Effector CD4-positive, alpha-beta T cell (primary cell): ENCODE measurements around the gene FARS2.
A peak's percentile ranks its signal among the peaks of the same experiment; 100 is the strongest.

Source experiments
- DNase-seq: peaks from one replicate; pipeline ENCODE4 v3.0.0-alpha.2; 2020
- total RNA-seq: gene quantifications from one replicate; lab custom pipeline; 2026; lab: John Stamatoyannopoulos, UW

The FARS2 gene
- 20.1 reads per million, percentile 47 among the genes with 10 or more reads in this experiment for total RNA-seq

DNA sequence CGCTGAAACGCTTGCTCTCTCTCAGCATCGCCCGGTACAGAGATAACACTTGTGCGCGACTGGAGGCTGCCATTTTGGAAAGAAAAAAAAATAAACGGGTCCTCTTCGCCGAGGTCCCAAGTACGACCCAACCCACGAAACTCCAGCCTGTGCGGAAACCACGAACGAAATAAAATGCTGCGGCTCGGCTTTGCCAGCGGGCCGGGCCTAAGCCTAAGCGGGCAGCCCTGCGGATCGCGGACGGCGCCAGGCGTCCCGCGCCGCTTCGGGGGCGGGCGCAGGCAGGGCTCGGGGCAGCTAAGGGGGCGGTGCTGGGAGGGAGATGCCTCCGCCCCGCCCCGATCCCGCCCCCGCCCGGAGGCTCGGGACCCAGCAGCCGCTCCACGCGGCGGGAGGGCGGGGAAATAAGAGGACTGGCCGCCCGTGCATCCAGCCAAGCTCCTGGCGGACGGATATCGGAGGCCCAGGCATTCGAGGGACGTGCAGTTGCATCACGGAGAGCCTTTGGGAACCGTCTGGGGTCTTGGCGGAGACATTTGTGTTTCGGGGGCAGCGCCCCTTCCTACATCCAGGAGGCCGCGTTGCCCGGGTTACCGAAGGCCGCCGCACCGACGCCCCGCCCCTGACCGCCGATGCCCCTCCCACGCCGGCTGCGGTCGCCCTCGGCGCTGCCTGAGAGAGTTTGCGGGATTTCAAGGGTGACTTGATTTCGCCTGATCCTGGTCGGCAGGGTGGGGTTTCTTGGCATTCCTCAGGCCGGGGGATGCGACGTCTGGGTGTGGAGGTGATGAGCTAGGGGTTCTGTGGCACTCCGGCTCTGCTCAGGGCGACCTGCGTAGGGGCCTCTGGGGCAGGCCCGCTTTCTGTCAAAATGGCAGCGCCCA lies at the start of gene FARS2, which contains the start of gene LYRM4:
Gene FARS2, plus strand, starts transcription at position 853 of the 884 bp plus-strand sequence.
Gene LYRM4, minus strand, starts transcription at position 290 of the 884 bp plus-strand sequence. Its CDS starts 217 bp downstream, at position 73.
- peak; percentile 86 for DNase-seq

DNA sequence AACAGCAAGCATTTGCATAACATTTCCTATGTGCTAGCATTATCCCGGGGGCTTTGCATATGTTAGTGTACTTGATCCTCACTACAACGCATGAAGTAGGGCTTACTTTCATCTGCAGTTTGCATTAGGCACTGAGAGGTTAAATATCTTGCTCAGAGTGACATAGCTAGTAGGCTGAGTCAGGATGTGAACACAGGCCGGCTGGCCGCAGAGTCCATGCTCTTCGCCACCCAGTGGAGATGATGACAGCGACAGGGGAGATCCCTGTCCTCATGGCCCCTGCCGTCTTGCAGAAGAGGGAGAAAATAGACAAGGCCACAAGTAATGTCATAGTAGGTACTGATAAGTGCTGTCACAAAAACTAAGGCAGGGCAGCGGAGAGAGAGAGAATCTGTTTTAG lies 47.5 kb upstream of the FARS2 start:
- no peak for DNase-seq

DNA sequence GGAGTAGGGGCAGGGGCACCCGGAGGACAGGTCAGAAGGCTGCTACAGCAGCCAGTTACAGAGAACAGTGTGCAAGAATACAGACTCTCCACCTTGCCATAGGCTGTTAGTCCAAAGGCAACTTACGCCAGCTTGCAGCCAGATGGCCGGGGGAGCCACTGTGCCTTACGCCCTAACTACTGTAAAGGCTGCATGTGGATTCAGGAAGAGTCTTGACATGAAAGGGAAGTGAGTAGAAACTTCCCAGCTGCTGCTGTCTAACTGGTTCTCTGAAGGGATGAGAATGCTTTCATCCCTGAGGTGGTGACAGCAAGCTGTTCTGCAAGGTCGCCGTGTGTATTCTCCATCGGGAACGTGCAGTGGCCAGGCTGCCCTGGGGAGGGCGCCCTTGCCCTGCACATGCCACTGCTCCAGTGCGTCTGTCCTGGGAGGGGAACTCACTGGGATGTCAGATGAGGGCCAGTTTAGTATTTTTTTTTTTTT lies 46.7 kb upstream of the FARS2 start:
- no peak for DNase-seq

DNA sequence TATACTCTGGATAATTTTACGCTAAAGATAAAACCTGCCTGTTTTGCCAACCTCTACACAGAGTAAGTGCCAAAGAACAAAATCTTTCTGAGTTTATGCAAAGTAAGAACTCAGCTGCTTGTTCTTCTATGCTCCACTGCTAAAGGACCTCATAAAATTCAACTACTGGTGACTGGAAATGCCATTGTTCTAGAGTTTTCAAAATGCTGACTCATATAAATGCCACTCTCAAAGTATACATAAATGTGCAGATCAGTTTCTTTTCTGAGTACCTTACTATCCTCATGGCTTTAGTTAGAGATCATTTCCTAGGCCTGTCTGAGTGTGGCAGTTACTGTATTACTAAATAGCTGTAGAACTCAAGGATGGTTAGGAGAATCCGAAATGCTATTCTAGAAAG lies 46.2 kb upstream of the FARS2 start:
- DNase-seq: no peak

DNA sequence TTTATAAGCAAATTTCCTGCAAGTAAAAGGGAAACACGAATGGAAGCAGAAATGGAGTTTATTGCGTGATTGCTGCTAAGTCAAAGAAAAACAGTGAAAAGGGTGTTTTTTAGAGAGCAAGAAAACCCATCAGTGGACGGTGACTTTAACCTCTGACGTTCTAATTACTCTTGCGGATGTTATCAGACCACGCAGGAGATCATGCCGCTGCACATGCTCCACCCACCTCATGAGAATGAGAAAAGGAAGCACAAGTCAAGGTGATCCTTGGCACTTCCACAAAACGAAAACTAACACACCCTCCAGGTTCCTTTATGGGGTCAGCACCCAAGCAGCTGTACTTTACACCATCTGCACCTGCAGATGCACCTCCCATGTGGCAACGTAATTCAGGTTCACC lies 45.5 kb upstream of the FARS2 start:
- no peak for DNase-seq

DNA sequence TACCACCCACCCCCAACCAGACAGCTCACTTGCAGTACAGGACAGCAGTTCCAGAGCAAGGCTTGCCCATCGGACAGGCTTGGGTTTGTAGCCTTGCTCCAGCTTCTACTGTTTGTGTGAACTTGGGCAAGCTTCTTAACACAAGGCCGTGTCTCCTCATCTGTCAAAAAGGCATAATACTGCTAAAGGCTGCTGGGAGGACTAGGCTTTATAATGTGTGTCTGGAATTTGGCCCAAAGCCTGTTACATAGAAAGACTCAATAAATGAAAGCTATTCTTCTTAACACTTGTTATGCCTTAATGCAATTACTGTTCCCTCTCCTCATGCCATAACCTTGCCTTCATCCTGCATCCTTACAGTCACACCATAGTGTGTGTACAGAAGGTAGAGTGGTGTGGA lies 44.0 kb upstream of the FARS2 start:
- DNase-seq: no peak

DNA sequence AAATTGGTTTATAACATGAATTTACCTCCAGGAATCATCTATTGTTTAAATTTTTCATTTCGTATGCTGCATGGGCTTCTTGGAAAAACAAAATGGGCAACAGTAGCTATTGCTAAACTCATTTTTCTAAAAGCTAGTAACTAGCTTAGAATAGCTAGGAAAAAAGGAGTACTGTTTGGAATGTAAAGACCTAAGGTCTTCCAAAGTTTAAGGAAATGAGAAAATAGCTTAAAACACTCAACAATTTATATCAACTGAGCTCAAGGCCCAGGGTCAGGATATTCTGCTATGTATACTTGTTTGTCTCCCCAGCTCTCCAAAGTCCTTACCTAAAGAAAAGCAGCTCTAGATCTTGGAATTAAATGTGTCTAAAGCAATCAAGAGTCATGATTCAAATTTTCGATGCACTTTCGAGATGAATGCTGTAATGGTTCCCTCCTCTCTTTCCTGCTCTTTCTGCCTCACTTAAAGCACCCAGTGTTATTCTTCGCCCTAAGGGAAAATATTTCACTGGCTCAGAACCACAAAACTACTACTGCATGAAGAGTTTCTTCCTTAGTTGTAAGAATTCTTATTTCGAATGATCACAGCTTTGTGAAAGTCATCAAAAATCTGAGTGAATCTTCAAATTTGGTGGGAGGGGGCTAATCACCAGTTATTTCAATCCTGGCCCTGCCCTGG lies 42.2 kb upstream of the FARS2 start:
- DNase-seq: no peak

DNA sequence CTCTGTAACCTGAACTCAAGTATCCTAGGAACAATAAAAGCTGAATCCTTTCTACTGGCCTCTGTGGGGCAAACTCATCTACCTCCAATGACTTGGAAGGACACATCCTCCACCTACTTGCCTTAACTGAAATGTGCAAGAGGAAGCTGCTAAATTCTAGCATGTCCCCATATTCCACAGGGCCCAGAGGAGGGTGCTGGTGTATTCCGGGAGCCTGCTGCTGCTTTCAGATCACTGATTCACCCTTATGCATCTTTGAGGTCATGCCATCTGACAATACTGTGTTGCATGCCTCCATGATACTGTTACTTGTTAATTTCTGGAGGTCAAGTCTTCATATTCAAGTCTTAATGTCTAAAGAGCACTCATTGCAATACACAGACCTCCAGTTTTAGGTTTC lies 40.9 kb upstream of the FARS2 start:
- DNase-seq: no peak

DNA sequence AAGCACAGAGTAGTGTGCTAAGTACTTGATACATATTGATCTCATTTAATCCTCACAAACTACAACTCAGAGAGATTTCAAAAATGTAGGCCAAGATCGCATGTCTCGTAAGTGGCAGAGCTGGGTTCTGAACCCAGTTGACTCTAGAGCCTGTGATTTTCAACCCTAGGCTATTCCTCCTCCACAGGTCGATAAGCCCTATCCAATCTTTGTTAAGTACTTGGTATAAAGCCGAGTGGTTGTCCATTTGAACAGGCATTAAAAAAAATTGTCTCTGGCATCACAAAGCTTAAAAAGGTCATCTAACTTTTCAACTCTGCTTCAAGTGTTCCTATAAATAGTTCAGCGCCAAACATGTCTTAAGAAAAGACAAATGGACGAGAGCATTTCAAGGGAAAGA lies 38.0 kb upstream of the FARS2 start:
- DNase-seq: no peak

DNA sequence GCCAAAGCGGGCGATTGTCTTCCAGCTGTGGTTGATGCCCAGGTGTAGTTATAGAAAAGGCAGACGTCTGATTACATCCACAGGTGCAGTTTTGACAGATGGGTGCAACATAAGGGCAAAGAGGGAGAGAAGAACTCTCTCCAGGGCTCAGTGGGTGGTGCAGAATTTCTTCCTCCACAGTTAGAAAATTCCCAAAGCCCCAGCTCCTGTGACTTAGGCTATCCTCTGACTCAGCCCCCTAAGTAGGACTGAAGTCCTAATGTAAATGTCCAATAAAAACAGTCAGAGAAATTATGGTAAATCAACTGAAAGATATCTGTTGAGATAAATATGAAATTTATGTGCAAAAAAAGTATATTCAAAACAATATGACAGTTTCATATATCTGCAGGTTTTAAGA lies 32.0 kb upstream of the FARS2 start:
- no peak for DNase-seq

DNA sequence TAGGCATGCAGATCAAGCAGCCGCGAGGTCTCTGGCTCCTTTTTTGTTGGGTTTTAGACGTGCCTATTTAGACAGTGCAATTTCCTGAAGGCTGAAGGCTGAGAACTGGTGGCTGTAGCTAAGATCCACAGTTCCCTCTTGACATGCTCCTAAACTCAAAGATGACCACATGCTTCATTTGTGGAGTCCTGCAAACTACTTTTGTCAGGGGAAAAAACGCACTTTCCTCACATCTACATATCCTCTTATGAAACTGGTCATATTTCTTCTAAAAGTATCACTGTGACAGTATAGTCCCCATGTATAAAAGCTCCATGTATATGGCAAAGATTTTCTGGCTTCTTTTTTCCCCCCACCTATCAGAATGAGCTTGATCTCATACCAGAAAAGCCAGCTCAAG lies 31.2 kb upstream of the FARS2 start:
- no peak for DNase-seq

DNA sequence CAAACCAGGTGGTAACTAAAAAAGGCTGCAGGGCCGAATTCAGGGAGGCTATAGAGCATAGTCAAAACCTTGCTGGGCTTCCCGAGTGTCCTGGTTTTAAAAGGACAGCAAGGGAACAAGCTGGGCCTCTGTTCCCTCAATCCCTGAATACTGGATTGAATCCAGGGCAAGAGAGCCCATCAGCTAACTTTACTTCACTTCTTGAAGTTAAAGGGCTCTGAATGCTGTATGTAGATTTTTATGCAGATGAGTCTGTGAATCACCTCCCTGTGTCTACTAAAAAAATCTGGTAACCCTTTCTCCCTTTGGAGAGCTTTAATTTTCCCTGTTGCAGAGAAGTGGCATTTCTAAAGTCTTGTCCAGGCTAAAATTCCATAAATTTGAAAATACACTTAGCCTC lies 30.0 kb upstream of the FARS2 start:
- DNase-seq: no peak

DNA sequence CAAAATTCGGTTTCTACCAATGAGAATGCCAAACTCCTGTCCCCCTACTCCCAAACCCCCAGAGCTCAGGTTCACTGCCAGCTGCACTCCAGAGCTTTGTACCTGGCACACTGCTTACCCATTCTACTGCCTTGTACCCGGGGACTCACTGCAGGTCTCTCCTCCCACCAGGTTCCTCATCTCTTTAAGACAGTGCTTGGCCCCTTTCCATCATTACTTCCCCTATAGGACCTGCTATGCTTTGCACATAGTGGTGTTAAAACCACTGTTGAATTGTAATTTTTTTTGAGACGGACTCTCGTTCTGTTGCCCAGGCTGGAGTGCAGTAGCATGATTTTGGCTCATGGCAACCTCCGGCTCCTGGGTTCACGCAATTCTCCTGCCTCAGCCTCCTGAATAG lies 26.4 kb upstream of the FARS2 start:
- DNase-seq: no peak

DNA sequence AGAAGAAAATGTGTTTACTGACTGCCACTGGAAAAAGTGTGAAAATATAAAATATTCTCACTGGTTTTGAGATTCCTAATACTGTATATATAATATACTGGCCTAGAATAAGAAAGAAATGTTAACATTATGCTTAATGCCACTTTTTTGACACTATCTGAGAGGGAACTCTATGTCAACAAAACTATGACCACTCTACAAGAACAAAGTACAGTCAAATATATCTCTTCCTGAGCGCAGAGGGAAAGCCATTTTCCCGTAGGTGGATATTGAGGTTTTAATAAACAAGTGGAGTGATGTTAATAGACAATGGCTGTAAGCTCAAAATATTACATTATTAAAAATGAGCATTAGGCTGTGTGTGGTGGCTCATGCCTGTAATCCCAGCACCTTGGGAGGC lies 25.5 kb upstream of the FARS2 start:
- DNase-seq: no peak

DNA sequence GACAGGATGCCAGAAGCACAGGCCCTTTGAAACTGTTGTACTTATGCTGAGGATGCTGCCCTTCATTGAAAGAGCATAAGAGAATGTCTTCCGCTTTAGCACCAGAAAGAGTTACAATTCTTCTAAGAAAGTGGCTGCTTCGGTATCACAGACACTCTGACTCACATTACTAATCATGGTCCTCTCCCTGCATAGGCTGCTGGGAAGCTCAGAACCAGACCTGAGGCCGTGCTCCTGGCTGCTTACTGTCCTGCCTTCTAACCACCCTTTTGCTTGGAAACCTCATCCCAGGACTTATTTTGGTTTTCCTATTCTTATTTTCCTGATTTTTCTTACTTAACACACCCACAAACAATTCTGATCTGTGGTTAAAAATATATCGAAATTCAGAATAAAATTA lies 23.5 kb upstream of the FARS2 start:
- DNase-seq: no peak

DNA sequence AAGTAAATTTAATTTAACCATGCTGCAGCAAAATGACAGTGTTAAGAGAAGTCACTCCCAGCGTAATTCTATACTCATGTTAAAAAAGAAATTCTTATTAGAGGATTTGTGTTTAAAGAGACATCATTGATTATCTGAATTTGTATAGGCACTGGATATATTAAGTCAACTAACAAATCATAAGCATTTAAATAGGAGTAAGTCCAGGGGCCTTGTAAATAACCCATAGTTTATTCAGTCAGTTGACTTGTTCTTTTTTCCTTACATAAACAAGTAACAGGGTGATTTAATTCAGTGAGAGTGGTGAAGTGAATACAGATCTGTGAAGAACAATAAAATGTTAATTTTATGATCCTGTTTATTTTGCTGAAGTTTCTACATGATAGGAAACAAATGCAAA lies 23.0 kb upstream of the FARS2 start:
- no peak for DNase-seq

DNA sequence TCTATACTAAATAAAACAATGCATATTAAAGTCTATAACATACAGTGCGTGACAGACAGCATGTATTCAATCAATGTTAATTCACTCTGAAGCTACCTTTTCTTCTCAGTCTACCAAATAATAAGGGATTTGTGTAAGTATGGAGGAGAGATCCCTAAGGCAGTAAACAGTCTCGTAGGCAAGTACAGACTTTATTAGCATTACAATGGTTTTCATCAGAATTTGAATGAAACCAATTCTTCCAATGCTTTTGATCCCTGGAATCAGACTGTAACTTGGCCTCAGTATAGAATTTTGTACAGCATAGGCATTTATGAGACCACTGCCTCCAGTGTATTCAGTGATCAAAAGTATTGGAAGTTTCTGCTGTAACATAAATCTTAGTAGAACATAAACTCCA lies 20.1 kb upstream of the FARS2 start:
- DNase-seq: no peak

DNA sequence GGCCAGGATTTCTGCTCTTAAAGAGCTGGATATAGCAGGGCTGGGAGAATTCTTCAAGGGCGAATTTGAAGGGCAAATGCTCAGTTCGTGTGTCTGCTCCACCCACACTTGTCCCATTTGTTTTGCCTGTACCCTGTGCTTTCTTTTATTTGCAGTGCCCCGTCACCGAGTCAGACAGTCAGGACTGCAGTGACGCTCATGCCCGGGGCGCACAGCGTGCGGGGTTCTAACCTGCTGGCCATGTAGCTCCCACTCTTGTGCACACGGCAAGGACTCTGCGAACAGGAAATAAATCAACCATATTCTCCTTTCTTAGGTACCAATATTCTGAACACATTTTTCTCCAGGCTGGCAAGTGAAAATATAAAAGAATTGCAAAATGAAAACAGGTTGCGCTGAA lies 18.2 kb upstream of the FARS2 start:
- DNase-seq: no peak

DNA sequence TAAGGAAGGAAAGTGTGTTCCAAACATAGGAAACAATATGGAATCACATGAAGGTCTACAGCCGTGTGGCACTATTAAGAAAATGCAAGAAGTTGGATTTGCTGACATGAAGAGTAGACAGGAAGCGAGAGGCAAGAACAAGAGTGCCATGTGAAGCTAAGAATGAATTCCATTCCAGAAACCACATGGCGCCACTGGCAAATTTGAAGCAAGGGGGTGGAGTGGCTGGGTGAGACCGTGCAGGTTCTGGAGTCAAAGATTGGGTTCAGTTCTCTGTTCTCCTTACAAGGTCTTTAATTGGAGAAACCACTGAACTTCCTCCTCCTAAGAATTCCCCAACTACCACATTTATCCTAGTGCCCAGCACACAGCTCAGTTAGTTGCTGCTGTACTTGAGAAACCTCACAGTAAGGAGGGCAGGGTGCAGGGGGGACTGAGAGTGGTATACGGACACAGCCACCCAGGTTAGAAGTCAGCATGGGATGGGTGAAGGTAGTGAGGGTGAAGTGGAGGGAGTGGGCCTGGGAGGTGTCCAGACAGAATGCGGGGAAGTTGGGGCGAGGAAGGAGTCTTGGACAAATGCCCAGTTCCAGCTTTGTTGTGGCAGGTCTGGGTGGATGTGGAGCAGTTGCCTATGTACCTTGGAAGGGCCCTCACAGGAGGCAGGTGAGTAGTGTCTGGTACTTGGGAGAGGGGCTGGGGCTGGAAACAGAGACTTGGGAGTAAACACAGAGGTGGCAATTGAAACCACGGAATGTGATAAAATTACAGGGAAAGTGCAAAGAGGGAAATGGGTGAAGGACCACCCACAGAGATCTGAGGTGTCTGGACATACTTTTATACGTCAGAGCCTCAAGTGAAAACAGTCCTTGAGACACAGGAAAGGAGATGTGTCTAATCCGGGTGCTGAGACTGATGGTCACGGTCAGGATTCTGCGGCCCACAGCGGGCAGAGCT lies 14.9 kb upstream of the FARS2 start:
- no peak for DNase-seq

DNA sequence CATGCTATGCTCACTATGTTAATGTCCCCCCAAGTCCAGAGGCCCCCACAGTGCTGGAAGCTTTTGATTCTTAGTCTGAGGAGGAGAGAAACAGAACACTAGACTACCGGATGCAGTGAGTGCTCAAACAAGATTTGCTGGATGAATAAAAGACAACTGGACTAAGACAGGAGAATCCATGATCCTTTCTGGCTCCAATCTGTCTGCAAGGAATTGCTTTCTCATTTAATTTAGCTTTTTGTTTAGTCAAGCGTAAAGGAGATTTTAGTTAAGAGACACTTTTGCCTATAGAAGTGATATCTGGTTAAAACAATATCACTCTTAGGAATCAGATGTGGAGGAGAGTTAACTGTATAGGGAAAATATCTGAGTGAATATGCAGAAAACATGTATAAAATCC lies 14.1 kb upstream of the FARS2 start:
- no peak for DNase-seq

DNA sequence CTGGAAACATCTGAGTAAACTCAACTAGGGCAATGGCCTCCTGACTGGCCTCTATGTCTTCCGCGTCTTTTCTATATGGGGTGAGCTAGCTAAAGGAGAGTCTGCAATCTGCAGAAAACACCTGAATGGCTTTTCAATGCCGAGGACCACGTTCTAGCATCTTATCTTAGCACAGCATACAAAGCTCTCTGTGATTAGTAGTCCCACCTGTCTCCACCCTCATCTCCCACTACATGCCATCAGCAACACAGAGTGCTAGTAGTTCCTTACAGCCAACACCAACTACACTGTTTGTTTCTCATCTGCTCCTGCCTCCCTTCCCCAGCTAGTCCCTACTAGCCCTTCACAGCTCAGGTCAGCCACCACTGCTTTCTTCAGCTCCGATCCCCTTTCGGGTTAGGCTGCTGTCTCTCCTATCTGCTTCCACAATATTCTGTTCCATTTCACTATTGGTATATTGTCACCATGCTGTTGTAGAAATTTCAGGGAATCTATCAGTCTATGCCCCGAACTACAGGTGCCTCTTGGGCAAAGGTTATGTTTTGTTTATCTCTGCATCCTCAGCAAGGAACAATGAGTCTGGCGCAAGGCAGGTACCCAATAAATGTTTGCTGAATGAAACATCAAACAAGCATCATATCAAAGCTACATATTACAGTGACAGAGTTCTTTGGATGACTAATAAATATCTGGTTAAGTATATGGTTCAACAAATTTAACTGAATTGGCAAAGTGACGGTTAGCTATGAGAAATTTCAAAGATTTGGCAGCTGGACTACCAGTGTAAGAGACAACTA lies 12.8 kb upstream of the FARS2 start:
- no peak for DNase-seq
